Measurements from ENCODE around the gene SGK2.
"Not testable (repeated sequence)": the region's sequence is repeated elsewhere in the genome, so short reads cannot be mapped to it uniquely, and the experiment has no call there.

SGK2 gene

GRCh38 chr20:43583133-43583864 is 24.5 kb downstream of the SGK2 start:
- no peak for TF ChIP-seq ZNF274 (IDR thresholded peaks at IDR 0.05; ENCODE audit: low read depth, low read length)

GRCh38 chr20:43583982-43584432 is 25.2 kb downstream of the SGK2 start:
- TF ChIP-seq ZNF274 (IDR thresholded peaks at IDR 0.05; ENCODE audit: low read depth, low read length) = no peak

More at GRCh38 chr20:43583133-43583864, 24.5 kb downstream of the SGK2 start:
- H3K4me3 ChIP-seq (ENCODE audit: low read length) = no peak overlapping the region

GRCh38 chr20:43584448-43585136 is 25.8 kb downstream of the SGK2 start:
- H3K4me3 ChIP-seq (ENCODE audit: low read length) = no peak overlapping the region
- no peak for TF ChIP-seq ZNF274 (IDR thresholded peaks at IDR 0.05; ENCODE audit: low read depth, low read length)

More at GRCh38 chr20:43583982-43584432, 25.2 kb downstream of the SGK2 start:
- H3K4me3 ChIP-seq (ENCODE audit: low read length) = no peak overlapping the region

GRCh38 chr20:43586641-43587040 is 27.8 kb downstream of the SGK2 start:
- no peak for TF ChIP-seq ZNF274 (IDR thresholded peaks at IDR 0.05; ENCODE audit: low read depth, low read length)
- H3K4me3 ChIP-seq (ENCODE audit: low read length) = no peak overlapping the region

GRCh38 chr20:43588526-43588925 is 29.7 kb downstream of the SGK2 start:
- not testable (repeated sequence) for H3K4me3 ChIP-seq (ENCODE audit: low read length)

- peak overlapping the region; percentile 90 for H3K4me3 ChIP-seq (ENCODE audit: low read length)
- no peak for TF ChIP-seq ZNF274 (IDR thresholded peaks at IDR 0.05; ENCODE audit: low read depth, low read length)
Measured at GRCh38 chr20:43590036-43590391, 31.2 kb downstream of the SGK2 start.

- peak within 1 kb of the TSS; percentile 90 for H3K4me3 ChIP-seq (ENCODE audit: low read length)
- no peak for TF ChIP-seq ZNF274 (IDR thresholded peaks at IDR 0.05; ENCODE audit: low read depth, low read length)
Measured at GRCh38 chr20:43590392-43591303, 31.8 kb downstream of the SGK2 start, which contains the start of gene IFT52. Gene IFT52 (plus strand): TSS chr20:43590937. CDS start chr20:43594699, 3,762 bp downstream.

- not testable (repeated sequence) for H3K4me3 ChIP-seq (ENCODE audit: low read length)
Measured at GRCh38 chr20:43601960-43602359, 43.1 kb downstream of the SGK2 start.

GRCh38 chr20:43603124-43603523 is 44.3 kb downstream of the SGK2 start:
- TF ChIP-seq ZNF274 (IDR thresholded peaks at IDR 0.05; ENCODE audit: low read depth, low read length) = no peak
- H3K4me3 ChIP-seq (ENCODE audit: low read length) = no peak overlapping the region

GRCh38 chr20:43605715-43606114 is 46.9 kb downstream of the SGK2 start:
- H3K4me3 ChIP-seq (ENCODE audit: low read length) = no peak overlapping the region
- TF ChIP-seq ZNF274 (IDR thresholded peaks at IDR 0.05; ENCODE audit: low read depth, low read length) = no peak

GRCh38 chr20:43607278-43607677 is 48.5 kb downstream of the SGK2 start:
- not testable (repeated sequence) for H3K4me3 ChIP-seq (ENCODE audit: low read length)

- H3K4me3 ChIP-seq (ENCODE audit: low read length) = no peak overlapping the region
- TF ChIP-seq ZNF274 (IDR thresholded peaks at IDR 0.05; ENCODE audit: low read depth, low read length) = no peak
Measured at GRCh38 chr20:43631598-43631997, 72.8 kb downstream of the SGK2 start.
